HCT116 (cell line): ENCODE measurements around the gene HOXB3. TPM values are rescaled to one million over a fixed set of nuclear protein-coding genes. Genes with fewer than 3 reads are reported as not detected.

Experiments used
- ATAC-seq: fragments of 200-7000 bp; cut with Tn5 transposase; 2 replicates; pipeline ENCODE4 v1.9.1; 2020; ENCODE audit warnings: mild to moderate bottlenecking, moderate library complexity
- BruUV-seq: library from RNA; stranded (reverse); fragments of 400-500 nt; replicated peaks from 2 replicates; lab custom pipeline; 2021; lab: Mats Ljungman, UMichigan
- CTCF ChIA-PET: fragments of 300-600 bp; sonication (Branson Sonifier 250); formaldehyde crosslinking; loops from one replicate; lab custom pipeline; 2021; ENCODE audit warnings: antibody characterized with exemption; lab: Charles Lee
- POLR2A ChIA-PET: fragments of 300-600, 350-600 bp; sonication (Branson Sonifier 250); formaldehyde crosslinking; loops from one replicate; lab custom pipeline; 2021; ENCODE audit warnings: antibody characterized with exemption; lab: Charles Lee
- RAD21 ChIA-PET, 2 experiments: fragments of 300-600 bp; sonication (Branson Sonifier 250); formaldehyde crosslinking; loops; one replicate each; lab custom pipeline; 2023; ENCODE audit warnings: low total read pairs in 2 of 2; ENCODE audit not compliant: uncharacterized antibody in 2 of 2, unreplicated experiment in 2 of 2, low non-redundant PET in 1 of 2; lab: Charles Lee
- DNase-seq: peaks from one replicate; pipeline ENCODE4 v3.0.0-alpha.2; 2010; ENCODE audit warnings: low read depth, low spot score
- H2AFZ ChIP-seq: fragments of 200-600 bp; shearing (Covaris generic), sonication (generic); 2 replicates; pipeline ENCODE4 v1.6.1; 2017; ENCODE audit warnings: low read depth, mixed run types, mixed read lengths, antibody characterized with exemption, low read length; ENCODE audit not compliant: poor library complexity, severe bottlenecking
- H3K27ac ChIP-seq: 2 replicates; pipeline ENCODE4 v1.5.1; 2012; ENCODE audit warnings: low read depth, low read length
- H3K27me3 ChIP-seq: fragments of 200-600 bp; sonication (generic); 2 replicates; pipeline ENCODE4 v1.6.1; 2016; ENCODE audit warnings: mixed run types, low read length, mixed read lengths; ENCODE audit not compliant: insufficient read depth
- H3K36me3 ChIP-seq, 2 experiments: fragments of 200-500 bp in 1 of 2; fragments of 200-600 bp in 1 of 2; sonication (Bioruptor generic) in 1 of 2; sonication (generic) in 1 of 2; 2 replicates each; pipeline versions ENCODE4 v1.5.1 to v1.6.1; 2014 to 2016; ENCODE audit warnings: low read length in 2 of 2, inconsistent platforms in 1 of 2, mixed read lengths in 1 of 2, mixed run types in 1 of 2; ENCODE audit not compliant: insufficient read depth in 2 of 2, control insufficient read depth in 1 of 2
- H3K4me1 ChIP-seq, 2 experiments: fragments of 200-600 bp in 1 of 2; sonication (generic) in 1 of 2; 2 replicates each; pipeline versions ENCODE4 v1.5.1 to v1.6.1; 2012 to 2017; ENCODE audit warnings: low read length in 2 of 2, inconsistent platforms in 1 of 2, mild to moderate bottlenecking in 1 of 2, mixed read lengths in 1 of 2, mixed run types in 1 of 2, moderate library complexity in 1 of 2; ENCODE audit not compliant: insufficient read depth in 2 of 2, control insufficient read depth in 1 of 2
- H3K4me2 ChIP-seq: fragments of 200-600 bp; sonication (generic); 2 replicates; pipeline ENCODE4 v1.6.1; 2017; ENCODE audit warnings: mixed run types, low read length, mixed read lengths
- H3K4me3 ChIP-seq, 2 experiments: fragments of 200-600 bp in 1 of 2; sonication (generic) in 1 of 2; replicated peaks in 1 of 2; 2 replicates each; pipeline ENCODE4 v1.5.1; 2011 to 2016; ENCODE audit warnings: low read length in 2 of 2, control low read depth in 1 of 2, low read depth in 1 of 2, mild to moderate bottlenecking in 1 of 2, mixed read lengths in 1 of 2, mixed run types in 1 of 2
- H3K79me2 ChIP-seq: fragments of 200-600 bp; sonication (generic); 2 replicates; pipeline ENCODE4 v1.6.1; 2017; ENCODE audit warnings: mild to moderate bottlenecking, mixed run types, low read length, moderate library complexity, mixed read lengths; ENCODE audit not compliant: insufficient read depth
- H3K9ac ChIP-seq: fragments of 200-600 bp; sonication (generic); 2 replicates; pipeline ENCODE4 v1.6.1; 2016; ENCODE audit warnings: low read length, mixed read lengths
- H3K9me2 ChIP-seq: fragments of 200-600 bp; sonication (generic), shearing (Covaris generic); 2 replicates; pipeline ENCODE4 v1.6.1; 2017; ENCODE audit warnings: mixed run types, mild to moderate bottlenecking, moderate library complexity; ENCODE audit not compliant: insufficient read depth
- H3K9me3 ChIP-seq, 2 experiments: fragments of 200-500 bp in 1 of 2; fragments of 200-600 bp in 1 of 2; sonication (Bioruptor generic) in 1 of 2; sonication (generic) in 1 of 2; 2 replicates each; pipeline ENCODE4 v1.6.1; 2014 to 2017; ENCODE audit warnings: low read length in 2 of 2, mixed read lengths in 2 of 2, inconsistent platforms in 1 of 2, low read depth in 1 of 2, mild to moderate bottlenecking in 1 of 2, mixed run types in 1 of 2, moderate library complexity in 1 of 2; ENCODE audit not compliant: control insufficient read depth in 1 of 2, insufficient read depth in 1 of 2
- H4K20me1 ChIP-seq: fragments of 200-600 bp; sonication (generic), shearing (Covaris generic); 2 replicates; pipeline ENCODE4 v1.6.1; 2017; ENCODE audit warnings: mixed run types, mild to moderate bottlenecking, moderate library complexity; ENCODE audit not compliant: insufficient read depth
- CBX3 ChIP-seq: IDR thresholded peaks from 2 replicates; pipeline ENCODE4 v1.6.1; 2012; ENCODE audit warnings: low read depth
- EZH2 ChIP-seq: fragments of 200-600 bp; sonication (generic); IDR thresholded peaks from 2 replicates; pipeline ENCODE4 v1.6.1; 2017; ENCODE audit warnings: antibody characterized with exemption, mixed run types
- EZH2phosphoT487 ChIP-seq: fragments of 200-600 bp; IDR thresholded peaks from 2 replicates; pipeline ENCODE4 v1.6.1; 2018; ENCODE audit warnings: antibody characterized with exemption, borderline replicate concordance
- JUND ChIP-seq: IDR thresholded peaks from 2 replicates; pipeline ENCODE4 v1.6.1; 2012
- POLR2A ChIP-seq: IDR thresholded peaks from 2 replicates; pipeline ENCODE4 v1.7.0; 2011; ENCODE audit warnings: borderline replicate concordance; ENCODE audit not compliant: insufficient read depth, insufficient read length; ENCODE audit errors: extremely low read depth
- SP1 ChIP-seq: IDR thresholded peaks from 2 replicates; pipeline ENCODE4 v1.6.1; 2012; ENCODE audit warnings: low read depth
- YY1 ChIP-seq: IDR thresholded peaks from 2 replicates; pipeline ENCODE4 v1.6.1; 2011; ENCODE audit warnings: low read length, low read depth, moderate library complexity, mild to moderate bottlenecking; ENCODE audit not compliant: insufficient replicate concordance; ENCODE audit errors: extremely low read depth
- ZBTB33 ChIP-seq: IDR thresholded peaks from 2 replicates; pipeline ENCODE4 v1.6.1; 2011; ENCODE audit warnings: mild to moderate bottlenecking, low read length, moderate library complexity; ENCODE audit not compliant: insufficient replicate concordance; ENCODE audit errors: extremely low read depth
- ZFX ChIP-seq: fragments of 450-650 bp; IDR thresholded peaks from 2 replicates; pipeline ENCODE4 v1.6.1; 2017
- ZNF274 ChIP-seq: fragments of 200-500 bp; sonication (Bioruptor generic); IDR thresholded peaks from 2 replicates; pipeline ENCODE4 v1.6.1; 2014; ENCODE audit warnings: mild to moderate bottlenecking, low read depth, low read length, inconsistent platforms
- intact Hi-C: fragments of 100-400 bp; cut with micrococcal nuclease; formaldehyde crosslinking; loops from 2 replicates; pipeline ENCODE4 v1.10.0; 2022
- total RNA-seq: library from RNA; stranded (reverse); gene quantifications from one replicate; pipeline ENCODE4 v1.2.1, GENCODE V29; 2021; ENCODE audit not compliant: unreplicated experiment
- TF ChIP-seq, protein P1 (sequence below): IDR thresholded peaks from 2 replicates; pipeline ENCODE4 v1.6.1; 2012; ENCODE audit warnings: low read depth
- TF ChIP-seq, protein P2 (sequence below): IDR thresholded peaks from 2 replicates; pipeline ENCODE4 v1.6.1; 2012

The HOXB3 gene
- total RNA-seq, 1 experiment from 2014 or later, result 19.8 TPM

- Histone ChIP-seq H3K4me3 (peak overlapping the region; percentile 49 to 59), H3K4me2 (peak overlapping the region; percentile 69), H3K4me1 (peaks cover under 1 to 11% of the 10 kb centered on the region in 2 experiments), H3K36me3 (no peaks in the 10 kb centered on the region)
- ATAC-seq (peak; percentile 36), DNase-seq (no peak)
- CTCF ChIA-PET, result no interaction called here
- intact Hi-C loops, result no loop called here
- no peak for TF ChIP-seq EZH2phosphoT487
- no peak for TF ChIP-seq ZFX
- no peak for TF ChIP-seq JUND
- TF ChIP-seq, protein P1, sequence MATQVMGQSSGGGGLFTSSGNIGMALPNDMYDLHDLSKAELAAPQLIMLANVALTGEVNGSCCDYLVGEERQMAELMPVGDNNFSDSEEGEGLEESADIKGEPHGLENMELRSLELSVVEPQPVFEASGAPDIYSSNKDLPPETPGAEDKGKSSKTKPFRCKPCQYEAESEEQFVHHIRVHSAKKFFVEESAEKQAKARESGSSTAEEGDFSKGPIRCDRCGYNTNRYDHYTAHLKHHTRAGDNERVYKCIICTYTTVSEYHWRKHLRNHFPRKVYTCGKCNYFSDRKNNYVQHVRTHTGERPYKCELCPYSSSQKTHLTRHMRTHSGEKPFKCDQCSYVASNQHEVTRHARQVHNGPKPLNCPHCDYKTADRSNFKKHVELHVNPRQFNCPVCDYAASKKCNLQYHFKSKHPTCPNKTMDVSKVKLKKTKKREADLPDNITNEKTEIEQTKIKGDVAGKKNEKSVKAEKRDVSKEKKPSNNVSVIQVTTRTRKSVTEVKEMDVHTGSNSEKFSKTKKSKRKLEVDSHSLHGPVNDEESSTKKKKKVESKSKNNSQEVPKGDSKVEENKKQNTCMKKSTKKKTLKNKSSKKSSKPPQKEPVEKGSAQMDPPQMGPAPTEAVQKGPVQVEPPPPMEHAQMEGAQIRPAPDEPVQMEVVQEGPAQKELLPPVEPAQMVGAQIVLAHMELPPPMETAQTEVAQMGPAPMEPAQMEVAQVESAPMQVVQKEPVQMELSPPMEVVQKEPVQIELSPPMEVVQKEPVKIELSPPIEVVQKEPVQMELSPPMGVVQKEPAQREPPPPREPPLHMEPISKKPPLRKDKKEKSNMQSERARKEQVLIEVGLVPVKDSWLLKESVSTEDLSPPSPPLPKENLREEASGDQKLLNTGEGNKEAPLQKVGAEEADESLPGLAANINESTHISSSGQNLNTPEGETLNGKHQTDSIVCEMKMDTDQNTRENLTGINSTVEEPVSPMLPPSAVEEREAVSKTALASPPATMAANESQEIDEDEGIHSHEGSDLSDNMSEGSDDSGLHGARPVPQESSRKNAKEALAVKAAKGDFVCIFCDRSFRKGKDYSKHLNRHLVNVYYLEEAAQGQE, result no peak
- TF ChIP-seq ZBTB33, result no peak
- TF ChIP-seq YY1, result no peak
- no peak for TF ChIP-seq EZH2
- TF ChIP-seq ZNF274, result no peak
- TF ChIP-seq POLR2A, result no peak
- TF ChIP-seq, protein P2, sequence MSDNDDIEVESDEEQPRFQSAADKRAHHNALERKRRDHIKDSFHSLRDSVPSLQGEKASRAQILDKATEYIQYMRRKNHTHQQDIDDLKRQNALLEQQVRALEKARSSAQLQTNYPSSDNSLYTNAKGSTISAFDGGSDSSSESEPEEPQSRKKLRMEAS, result no peak
- TF ChIP-seq SP1, result no peak
- TF ChIP-seq CBX3, result no peak
- TF ChIP-seq, all 23 proteins: peak for 0
- Histone ChIP-seq H3K9ac (peak overlapping the region; percentile 63), H2AFZ (no peak overlapping the region), H3K27me3 (no peaks in the 10 kb centered on the region), H3K27ac (peak overlapping the region; percentile 51), H3K9me2 (no peaks in the 10 kb centered on the region), H3K79me2 (no peaks in the 10 kb centered on the region), H3K9me3 (no peaks in the 10 kb centered on the region), H4K20me1 (no peaks in the 10 kb centered on the region)
- ChIA-PET POLR2A (no interaction called here), RAD21 (no interaction called here)
- BruUV-seq, result TSS peak; percentile 85
Measured at GRCh38 chr17:48542698-48543106, 47.3 kb downstream of the HOXB3 start.
